BLaER1 treated with 17β-estradiol and CSF1 and Interleukin-3, amounts not matched to agents 10 nM and 100 nM (cell line): ENCODE data around the gene GIPR.
A peak's percentile ranks its signal among the peaks of the same experiment; 100 is the strongest.
"Not testable (repeated sequence)": the region's sequence is repeated elsewhere in the genome, so short reads cannot be mapped to it uniquely, and the experiment has no call there.

Source experiments
- H3K27ac ChIP-seq, 11 experiments: shearing (Covaris generic); formaldehyde crosslinking; 2 replicates each; pipeline ENCODE4 v1.8.1; 2022
- H3K27me3 ChIP-seq, 11 experiments: shearing (Covaris generic); formaldehyde crosslinking; 2 replicates each; pipeline ENCODE4 v1.8.1; 2022
- H3K36me3 ChIP-seq, 11 experiments: shearing (Covaris generic); formaldehyde crosslinking; 2 replicates each; pipeline ENCODE4 v1.8.1; 2022
- H3K4me1 ChIP-seq, 10 experiments: shearing (Covaris generic); formaldehyde crosslinking; 2 replicates each; pipeline ENCODE4 v1.8.1; 2022
- H3K4me2 ChIP-seq, 11 experiments: shearing (Covaris generic); formaldehyde crosslinking; 2 replicates each; pipeline ENCODE4 v1.8.1; 2022
- H3K4me3 ChIP-seq, 10 experiments: shearing (Covaris generic); formaldehyde crosslinking; 2 replicates each; pipeline ENCODE4 v1.8.1; 2022
- H3K9ac ChIP-seq, 11 experiments: shearing (Covaris generic); formaldehyde crosslinking; 2 replicates each; pipeline ENCODE4 v1.8.1; 2022
- H3K9me3 ChIP-seq, 11 experiments: shearing (Covaris generic); formaldehyde crosslinking; replicated peaks in 1 of 11; 2 replicates each; pipeline ENCODE4 v1.8.1; 2022
- H4K20me1 ChIP-seq, 11 experiments: shearing (Covaris generic); formaldehyde crosslinking; 2 replicates each; pipeline ENCODE4 v1.8.1; 2022
- Cebpa-rat ChIP-seq, 11 experiments: shearing (Covaris generic); IDR thresholded peaks; 2 replicates each; pipeline ENCODE4 v1.8.1; 2022

Gene GIPR

DNA sequence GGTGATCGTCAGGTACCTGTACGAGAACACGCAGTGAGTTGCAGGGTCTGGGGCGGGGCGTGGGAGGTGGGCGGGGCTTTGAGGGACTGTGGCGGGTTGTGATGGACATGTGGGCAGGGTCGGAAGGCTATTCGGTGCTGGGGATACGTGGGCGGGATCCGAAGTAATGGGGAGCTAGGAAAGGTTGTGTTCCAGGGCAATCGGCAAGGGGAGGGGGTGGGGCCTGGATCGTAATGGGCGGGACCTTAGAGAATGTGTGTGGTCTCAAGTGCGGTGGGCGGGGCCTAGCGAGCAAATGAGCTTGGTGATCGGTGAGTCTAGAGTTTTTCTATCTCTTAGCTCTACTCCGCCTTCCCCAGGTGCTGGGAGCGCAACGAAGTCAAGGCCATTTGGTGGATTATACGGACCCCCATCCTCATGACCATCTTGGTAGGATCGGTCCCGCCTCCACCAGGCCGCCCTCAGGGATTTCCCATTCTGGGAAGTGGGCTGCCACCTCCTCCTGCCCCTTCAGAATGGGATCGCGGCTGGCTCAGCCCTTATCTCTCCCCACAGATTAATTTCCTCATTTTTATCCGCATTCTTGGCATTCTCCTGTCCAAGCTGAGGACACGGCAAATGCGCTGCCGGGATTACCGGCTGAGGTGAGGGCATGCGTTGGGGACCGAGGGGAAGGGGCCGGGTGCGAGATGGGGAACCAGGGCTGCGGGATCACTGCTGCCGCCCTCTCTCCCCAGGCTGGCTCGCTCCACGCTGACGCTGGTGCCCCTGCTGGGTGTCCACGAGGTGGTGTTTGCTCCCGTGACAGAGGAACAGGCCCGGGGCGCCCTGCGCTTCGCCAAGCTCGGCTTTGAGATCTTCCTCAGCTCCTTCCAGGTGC is 9.6 kb downstream of the GIPR start:
- Histone ChIP-seq H3K4me2 (peak overlapping the region in 6 of 11 experiments; percentile 12 to 48 (median 26); a peak in 10 of 22 replicates), H3K4me1 (peaks cover 12 to 28% (median 18%) of the 10 kb centered on the region in 10 experiments), H3K9ac (no peak overlapping the region), H3K4me3 (no peak overlapping the region), H3K27me3 (peaks cover 52 to 74% (median 68%) of the 10 kb centered on the region in 11 experiments), H3K27ac (no peak overlapping the region), H3K9me3 (no peaks in the 10 kb centered on the region), H4K20me1 (peaks cover 0 to 25% (median 10%) of the 10 kb centered on the region in 11 experiments; a peak in 10 of 22 replicates), H3K36me3 (peaks cover 0 to 2% (median 0%) of the 10 kb centered on the region in 11 experiments; a peak in 2 of 22 replicates)
- no peak for TF ChIP-seq Cebpa-rat (IDR thresholded peaks at IDR 0.05)

DNA sequence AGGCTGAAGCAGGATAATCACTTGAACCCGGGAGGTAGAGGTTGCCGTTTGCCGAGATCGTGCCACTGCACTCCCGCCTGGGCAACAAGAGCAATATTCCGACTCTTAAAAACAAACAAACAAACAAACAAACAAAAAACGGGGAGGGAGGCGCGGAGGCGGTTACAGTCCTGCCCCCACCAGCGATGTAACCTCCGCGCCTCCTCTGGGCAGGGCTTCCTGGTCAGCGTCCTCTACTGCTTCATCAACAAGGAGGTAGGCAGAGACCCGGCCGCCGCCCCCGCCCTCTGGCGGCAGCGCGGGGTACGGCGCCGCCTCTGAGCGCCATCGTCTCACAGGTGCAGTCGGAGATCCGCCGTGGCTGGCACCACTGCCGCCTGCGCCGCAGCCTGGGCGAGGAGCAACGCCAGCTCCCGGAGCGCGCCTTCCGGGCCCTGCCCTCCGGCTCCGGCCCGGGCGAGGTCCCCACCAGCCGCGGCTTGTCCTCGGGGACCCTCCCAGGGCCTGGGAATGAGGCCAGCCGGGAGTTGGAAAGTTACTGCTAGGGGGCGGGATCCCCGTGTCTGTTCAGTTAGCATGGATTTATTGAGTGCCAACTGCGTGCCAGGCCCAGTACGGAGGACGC is 13.5 kb downstream of the GIPR start:
- Histone ChIP-seq H3K27me3 (peaks cover 27 to 38% (median 34%) of the 10 kb centered on the region in 11 experiments), H3K4me1 (peaks cover 12 to 26% (median 18%) of the 10 kb centered on the region in 10 experiments), H3K4me2 (peak overlapping the region; percentile 69 to 93 (median 85)), H3K36me3 (peaks cover 25 to 41% (median 35%) of the 10 kb centered on the region in 11 experiments), H3K9me3 (no peaks in the 10 kb centered on the region), H3K9ac (peak overlapping the region; percentile 4 to 70 (median 54); a peak in 18 of 22 replicates), H4K20me1 (peaks cover 0 to 56% (median 44%) of the 10 kb centered on the region in 11 experiments; a peak in 16 of 22 replicates), H3K4me3 (peak overlapping the region; percentile 10 to 64 (median 46); a peak in 17 of 20 replicates), H3K27ac (peak overlapping the region in 4 of 11 experiments; percentile 21 to 39 (median 28); a peak in 3 of 22 replicates)
- TF ChIP-seq Cebpa-rat (IDR thresholded peaks at IDR 0.05) = no peak

DNA sequence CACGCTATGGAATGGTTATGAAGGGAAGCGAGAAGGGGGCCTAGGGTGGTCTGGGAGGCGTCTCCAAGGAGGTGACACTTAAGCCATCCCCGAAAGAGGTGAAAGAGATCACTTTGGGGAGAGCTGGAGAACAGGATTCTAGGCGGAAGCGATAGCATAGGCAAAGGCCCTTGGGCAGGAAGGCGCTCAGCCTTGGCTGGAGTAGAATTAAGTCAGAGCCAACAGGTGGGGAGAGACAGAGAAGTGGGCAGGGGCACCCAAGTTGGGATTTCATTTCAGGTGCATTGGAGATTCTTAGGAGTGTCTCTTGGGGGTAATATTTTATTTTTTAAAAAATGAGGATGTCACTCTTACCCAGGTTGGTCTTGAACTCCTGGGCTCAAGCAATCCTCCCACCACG is 14.1 kb downstream of the GIPR start:
- peak overlapping the region; percentile 69 to 93 (median 85) for H3K4me2 ChIP-seq
- 0 out of 22 replicates have a peak overlapping the region, but pooled peaks of 1 of the 11 experiments have one; percentile 21 for H3K27ac ChIP-seq
- H3K9ac ChIP-seq = peak overlapping the region in 2 of 11 experiments; percentile 54 to 70; a peak in 2 of 22 replicates

DNA sequence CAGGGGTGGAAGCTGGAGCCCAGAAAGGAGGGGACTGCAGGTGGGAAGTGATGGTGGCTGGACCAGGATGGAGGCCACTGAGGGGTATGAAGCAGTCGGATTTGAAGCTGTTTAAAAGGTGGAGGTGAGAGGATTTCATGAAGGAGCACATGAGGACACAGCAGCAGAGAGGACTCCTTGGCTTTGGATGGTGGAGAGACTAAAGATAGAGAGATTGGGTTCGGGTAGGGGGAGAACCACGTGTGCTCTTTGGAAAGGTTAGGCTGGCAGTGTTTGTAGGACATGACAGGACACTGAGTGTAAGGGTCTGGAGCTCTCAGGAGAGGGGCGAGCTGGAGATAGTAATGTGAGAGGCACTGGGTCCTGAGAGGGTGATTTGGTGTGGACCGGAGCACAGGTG is 14.9 kb downstream of the GIPR start:
- no peak overlapping the region for H3K27ac ChIP-seq
- no peak overlapping the region for H3K4me3 ChIP-seq
- peaks cover 0 to 68% (median 58%) of the 10 kb centered on the region in 11 experiments; a peak in 17 of 22 replicates for H4K20me1 ChIP-seq
- H3K4me2 ChIP-seq = no peak overlapping the region
- no peaks in the 10 kb centered on the region for H3K9me3 ChIP-seq
- no peak overlapping the region for H3K9ac ChIP-seq
- peaks cover 9 to 17% (median 14%) of the 10 kb centered on the region in 10 experiments for H3K4me1 ChIP-seq
- H3K27me3 ChIP-seq = peaks cover 13 to 24% (median 20%) of the 10 kb centered on the region in 11 experiments
- TF ChIP-seq Cebpa-rat (IDR thresholded peaks at IDR 0.05) = no peak
- peaks cover 39 to 55% (median 49%) of the 10 kb centered on the region in 11 experiments for H3K36me3 ChIP-seq

More for the DNA sequence above, 14.1 kb downstream of the GIPR start:
- Histone ChIP-seq H3K4me1 (peaks cover 12 to 22% (median 15%) of the 10 kb centered on the region in 10 experiments), H3K9me3 (no peaks in the 10 kb centered on the region), H3K4me3 (no peak overlapping the region), H3K27me3 (peaks cover 20 to 32% (median 28%) of the 10 kb centered on the region in 11 experiments), H3K36me3 (peaks cover 31 to 47% (median 41%) of the 10 kb centered on the region in 11 experiments), H4K20me1 (peaks cover 0 to 62% (median 50%) of the 10 kb centered on the region in 11 experiments; a peak in 16 of 22 replicates)
- TF ChIP-seq Cebpa-rat (IDR thresholded peaks at IDR 0.05) = no peak

DNA sequence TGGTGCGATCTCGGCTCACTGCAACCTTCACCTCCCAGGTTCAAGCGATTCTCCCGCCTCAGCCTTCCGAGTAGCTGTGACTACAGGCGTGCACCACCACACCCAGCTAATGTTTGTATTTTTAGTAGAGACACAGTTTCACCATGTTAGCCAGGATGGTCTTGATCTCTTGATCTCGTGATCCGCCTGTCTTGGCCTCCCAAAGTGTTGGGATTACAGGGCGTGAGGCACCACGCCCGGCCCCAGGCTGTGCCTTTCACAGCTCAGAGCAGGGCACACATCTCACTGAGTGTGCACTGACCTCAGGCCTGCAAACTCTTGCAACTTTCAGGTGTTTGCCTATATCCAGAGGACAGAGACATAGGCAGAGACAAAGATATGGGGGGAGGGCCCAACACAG is 17.0 kb downstream of the GIPR start:
- H3K9ac ChIP-seq, H3K4me2 ChIP-seq, H3K4me3 ChIP-seq, H3K27ac ChIP-seq, H3K27me3 ChIP-seq, H3K9me3 ChIP-seq: not testable (repeated sequence)
- Histone ChIP-seq H4K20me1 (peaks cover 0 to 83% (median 68%) of the 10 kb centered on the region in 11 experiments; a peak in 17 of 22 replicates), H3K36me3 (peaks cover 53 to 75% (median 68%) of the 10 kb centered on the region in 11 experiments), H3K4me1 (peaks cover 5 to 15% (median 13%) of the 10 kb centered on the region in 10 experiments)

DNA sequence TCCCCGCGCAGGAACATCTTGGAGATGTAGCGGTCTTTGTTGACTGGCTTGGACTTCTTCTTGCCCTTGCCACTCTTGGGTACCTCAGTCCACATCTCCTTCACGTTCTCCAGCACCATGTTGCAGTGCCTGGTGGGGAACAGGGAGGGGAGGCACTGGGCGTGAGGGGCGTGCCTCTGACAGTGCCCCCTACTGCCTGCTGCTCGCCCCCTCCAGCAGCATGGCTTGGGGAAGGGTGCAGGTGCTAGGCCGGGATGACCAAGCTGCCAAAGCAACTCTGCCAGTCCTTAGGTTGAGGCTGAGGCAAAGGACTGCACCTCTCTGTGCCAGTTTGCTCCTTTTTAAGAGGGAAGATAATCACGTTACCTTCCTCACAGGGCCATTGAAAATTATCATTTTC is 19.6 kb downstream of the GIPR start:
- Histone ChIP-seq H3K36me3 (peaks cover 53 to 77% (median 68%) of the 10 kb centered on the region in 11 experiments), H3K9ac (no peak overlapping the region), H3K27ac (no peak overlapping the region), H3K4me1 (peaks cover 10 to 12% (median 11%) of the 10 kb centered on the region in 10 experiments), H3K9me3 (no peaks in the 10 kb centered on the region), H4K20me1 (peaks cover 0 to 85% (median 65%) of the 10 kb centered on the region in 11 experiments; a peak in 17 of 22 replicates), H3K4me3 (no peak overlapping the region), H3K4me2 (no peak overlapping the region), H3K27me3 (no peaks in the 10 kb centered on the region)
- TF ChIP-seq Cebpa-rat (IDR thresholded peaks at IDR 0.05) = no peak

DNA sequence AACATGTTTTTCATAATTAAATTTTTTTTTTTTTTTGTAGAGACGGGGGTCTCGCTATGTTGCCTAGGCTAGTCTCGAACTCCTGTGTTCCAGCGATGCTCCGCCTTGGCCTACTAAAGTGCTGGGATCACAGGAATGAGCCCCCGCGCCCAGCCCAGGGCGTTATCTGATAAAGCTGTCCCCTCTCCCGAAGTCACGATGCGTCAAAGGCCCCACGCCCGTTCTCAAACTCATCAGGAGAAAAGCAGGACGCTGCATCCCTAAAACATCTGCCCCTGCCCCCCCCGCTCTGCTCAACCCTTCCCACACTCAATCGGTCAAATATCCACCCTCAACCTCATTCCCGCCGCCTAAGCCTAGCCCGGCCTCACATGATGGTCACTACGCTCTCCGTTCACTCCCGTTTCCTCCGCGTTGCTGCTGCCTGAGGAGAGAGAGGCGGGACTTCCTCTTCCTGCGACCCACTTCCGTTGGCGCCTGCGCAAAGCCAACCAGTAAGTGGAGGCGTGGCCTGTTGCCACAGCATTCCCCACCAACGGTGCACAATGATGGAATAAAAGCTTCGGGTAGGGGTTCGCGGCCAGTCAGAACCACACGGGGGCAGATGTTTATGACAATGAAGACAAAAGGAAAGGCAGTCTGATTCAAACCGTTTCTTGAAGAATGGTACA is 23.6 kb downstream of the GIPR start, which contains the start of gene SNRPD2:
Gene SNRPD2 (minus strand): TSS at position 438 of the 671 bp plus-strand sequence. CDS start 65 bp downstream, at position 373.
- Histone ChIP-seq H4K20me1 (peaks cover 0 to 51% (median 39%) of the 10 kb centered on the region in 11 experiments; a peak in 16 of 22 replicates), H3K27ac (peak within 1 kb of the TSS; percentile 83 to 96 (median 91)), H3K9ac (peak within 1 kb of the TSS; percentile 84 to 97 (median 93)), H3K4me1 (peaks cover 18 to 27% (median 21%) of the 10 kb centered on the region in 10 experiments), H3K9me3 (no peaks in the 10 kb centered on the region), H3K36me3 (peaks cover 40 to 57% (median 51%) of the 10 kb centered on the region in 11 experiments), H3K27me3 (no peaks in the 10 kb centered on the region), H3K4me3 (peak within 1 kb of the TSS; percentile 74 to 94 (median 83)), H3K4me2 (peak within 1 kb of the TSS; percentile 91 to 99 (median 96))
- no peak for TF ChIP-seq Cebpa-rat (IDR thresholded peaks at IDR 0.05)
